Activated naive CD4-positive, alpha-beta T cell treated with anti-CD3 and anti-CD28 coated beads, Interleukin-2, amount 50 U/mL, for 72 hours (primary cell): ENCODE results near the gene LGI4. TPM values are rescaled to one million over a fixed set of nuclear protein-coding genes. Genes with fewer than 3 reads are reported as not detected.

Experiments used
- ATAC-seq, 2 donors: fragments of 150-1000 bp; cut with Tn5 transposase; 2 replicates each; pipeline ENCODE4 v1.10.0; 2021; ENCODE audit warnings: mild to moderate bottlenecking in 2 of 2, moderate library complexity in 2 of 2
- DNase-seq, 2 donors: peaks; one replicate each; pipeline ENCODE4 v3.0.0; 2021 to 2022; ENCODE audit warnings: low spot score in 2 of 2
- H3K27ac Mint-ChIP-seq, 2 donors: one replicate each; pipeline ENCODE4 v1.8.0; 2022; ENCODE audit warnings: mild to moderate bottlenecking in 2 of 2, mixed read lengths in 2 of 2
- H3K36me3 Mint-ChIP-seq, 2 donors: one replicate each; pipeline ENCODE4 v1.8.0; 2022; ENCODE audit warnings: mixed read lengths in 2 of 2
- H3K9me3 Mint-ChIP-seq, 2 donors: one replicate each; pipeline ENCODE4 v1.8.0; 2022; ENCODE audit warnings: mixed read lengths in 2 of 2
- total RNA-seq, 2 donors: library from RNA; stranded (reverse); gene quantifications; one replicate each; pipeline ENCODE4 v1.2.3, GENCODE V29; 2022

Gene LGI4
- total RNA-seq, 2 donors from 2014 or later = 1.5 to 2.7 TPM

- ATAC-seq = no peak
- no peak overlapping the region for H3K27ac Mint-ChIP-seq
- no peaks in the 10 kb centered on the region for H3K9me3 Mint-ChIP-seq
- no peak for DNase-seq
- no peaks in the 10 kb centered on the region for H3K36me3 Mint-ChIP-seq
Measured at GRCh38 chr19:35093941-35094647, 40.8 kb downstream of the LGI4 start.

GRCh38 chr19:35093430-35093829, 41.4 kb downstream of the LGI4 start:
- H3K36me3 Mint-ChIP-seq = no peaks in the 10 kb centered on the region
- H3K9me3 Mint-ChIP-seq = no peaks in the 10 kb centered on the region
- no peak overlapping the region for H3K27ac Mint-ChIP-seq
- DNase-seq (no peak), ATAC-seq (no peak)

GRCh38 chr19:35090506-35091214, 44.2 kb downstream of the LGI4 start:
- H3K27ac Mint-ChIP-seq = no peak overlapping the region
- peak in 1 of 2 donors; percentile 52 for DNase-seq
- no peaks in the 10 kb centered on the region for H3K36me3 Mint-ChIP-seq
- no peaks in the 10 kb centered on the region for H3K9me3 Mint-ChIP-seq
- ATAC-seq = peak; percentile 78 to 91

- Mint-ChIP-seq H3K9me3 (no peaks in the 10 kb centered on the region), H3K36me3 (no peaks in the 10 kb centered on the region), H3K27ac (no peak overlapping the region)
- peak in 1 of 2 donors; percentile 9 for ATAC-seq
- no peak for DNase-seq
Measured at GRCh38 chr19:35090160-35090505, 44.7 kb downstream of the LGI4 start.

GRCh38 chr19:35089554-35089953, 45.3 kb downstream of the LGI4 start:
- Mint-ChIP-seq H3K9me3 (no peaks in the 10 kb centered on the region), H3K27ac (no peak overlapping the region), H3K36me3 (no peaks in the 10 kb centered on the region)
- ATAC-seq (no peak), DNase-seq (no peak)

GRCh38 chr19:35088131-35088913, 46.5 kb downstream of the LGI4 start:
- H3K27ac Mint-ChIP-seq = no peak overlapping the region
- no peaks in the 10 kb centered on the region for H3K36me3 Mint-ChIP-seq
- H3K9me3 Mint-ChIP-seq = no peaks in the 10 kb centered on the region
- no peak for DNase-seq
- ATAC-seq = no peak

- no peak for DNase-seq
- H3K9me3 Mint-ChIP-seq = no peaks in the 10 kb centered on the region
- no peaks in the 10 kb centered on the region for H3K36me3 Mint-ChIP-seq
- no peak overlapping the region for H3K27ac Mint-ChIP-seq
- no peak for ATAC-seq
Measured at GRCh38 chr19:35087393-35087792, 47.5 kb downstream of the LGI4 start.

GRCh38 chr19:35086455-35086854, 48.4 kb downstream of the LGI4 start:
- no peak for ATAC-seq
- H3K36me3 Mint-ChIP-seq = no peaks in the 10 kb centered on the region
- H3K9me3 Mint-ChIP-seq = no peaks in the 10 kb centered on the region
- H3K27ac Mint-ChIP-seq = peak overlapping the region in 1 of 2 donors; percentile 3
- DNase-seq = no peak

GRCh38 chr19:35085947-35086346, 48.9 kb downstream of the LGI4 start:
- Mint-ChIP-seq H3K36me3 (no peaks in the 10 kb centered on the region), H3K9me3 (no peaks in the 10 kb centered on the region), H3K27ac (peak overlapping the region in 1 of 2 donors; percentile 3)
- no peak for ATAC-seq
- DNase-seq = no peak

- H3K9me3 Mint-ChIP-seq = no peaks in the 10 kb centered on the region
- no peak for ATAC-seq
- H3K27ac Mint-ChIP-seq = peak overlapping the region in 1 of 2 donors; percentile 57
- H3K36me3 Mint-ChIP-seq = no peaks in the 10 kb centered on the region
- no peak for DNase-seq
Measured at GRCh38 chr19:35084509-35084762, 50.4 kb downstream of the LGI4 start.

GRCh38 chr19:35083691-35084508, 51.0 kb downstream of the LGI4 start:
- DNase-seq (no peak), ATAC-seq (no peak)
- H3K27ac Mint-ChIP-seq = peak overlapping the region in 1 of 2 donors; percentile 57
- H3K36me3 Mint-ChIP-seq = no peaks in the 10 kb centered on the region
- no peaks in the 10 kb centered on the region for H3K9me3 Mint-ChIP-seq

GRCh38 chr19:35081201-35081600, 53.7 kb downstream of the LGI4 start:
- H3K27ac Mint-ChIP-seq = no peak overlapping the region
- no peaks in the 10 kb centered on the region for H3K36me3 Mint-ChIP-seq
- no peaks in the 10 kb centered on the region for H3K9me3 Mint-ChIP-seq
- no peak for ATAC-seq
- no peak for DNase-seq

GRCh38 chr19:35080613-35081170, 54.2 kb downstream of the LGI4 start:
- no peak for ATAC-seq
- Mint-ChIP-seq H3K27ac (no peak overlapping the region), H3K9me3 (no peaks in the 10 kb centered on the region), H3K36me3 (no peaks in the 10 kb centered on the region)
- DNase-seq = no peak

GRCh38 chr19:35079826-35080225, 55.0 kb downstream of the LGI4 start:
- no peak for ATAC-seq
- no peak for DNase-seq
- Mint-ChIP-seq H3K27ac (no peak overlapping the region), H3K36me3 (no peaks in the 10 kb centered on the region), H3K9me3 (no peaks in the 10 kb centered on the region)

- no peak for DNase-seq
- Mint-ChIP-seq H3K36me3 (no peaks in the 10 kb centered on the region), H3K9me3 (no peaks in the 10 kb centered on the region), H3K27ac (no peak overlapping the region)
- ATAC-seq = no peak
Measured at GRCh38 chr19:35077411-35078223, 57.2 kb downstream of the LGI4 start.

GRCh38 chr19:35076657-35077056, 58.2 kb downstream of the LGI4 start:
- no peak for DNase-seq
- Mint-ChIP-seq H3K9me3 (no peaks in the 10 kb centered on the region), H3K27ac (peak overlapping the region in 1 of 2 donors; percentile 27), H3K36me3 (no peaks in the 10 kb centered on the region)
- no peak for ATAC-seq
